Measurements from ENCODE around the gene ADAMTS2. TPM values are rescaled to one million over a fixed set of nuclear protein-coding genes. Genes with fewer than 3 reads are reported as not detected.

Gene ADAMTS2
- total and polyA plus RNA-seq, 2 experiments from 2014 or later, result 1.6 to 8.1 TPM

- TF ChIP-seq CREB1 (CRISPR knock-in tag; IDR thresholded peaks at IDR 0.05; ENCODE audit: low read depth), result no peak
- no peak for TF ChIP-seq EZH2 (IDR thresholded peaks at IDR 0.05; ENCODE audit: low read depth, unreplicated experiment)
- TF ChIP-seq POLR2AphosphoS5 (IDR thresholded peaks at IDR 0.05; ENCODE audit: low read depth), result no peak
- no peak for TF ChIP-seq JUNB (IDR thresholded peaks at IDR 0.05; ENCODE audit: unreplicated experiment)
- TF ChIP-seq STAT1 (IDR thresholded peaks at IDR 0.05; ENCODE audit: unreplicated experiment), result no peak
- TF ChIP-seq EZH2phosphoT487 (IDR thresholded peaks at IDR 0.05; ENCODE audit: unreplicated experiment), result no peak
These were observed 184.7 kb downstream of the ADAMTS2 start (continued) for GRCh38 chr5:179160584-179160983.

GRCh38 chr5:179158556-179158955 lies 186.7 kb downstream of the ADAMTS2 start:
- Mint-ChIP-seq H3K27ac (no peak overlapping the region), H3K4me1 (no peaks in the 10 kb centered on the region; the same call in 2 of the 3 replicates), H3K27me3 (ENCODE audit: insufficient read depth, low read depth, poor library complexity) (peaks cover 11% of the 10 kb centered on the region), H3K36me3 (ENCODE audit: low read depth) (peaks cover 6% of the 10 kb centered on the region), H3K9me3 (peaks cover 35% of the 10 kb centered on the region), H3K4me3 (no peak overlapping the region)
- no peaks in the 10 kb centered on the region for H3K4me1 ChIP-seq (ENCODE audit: insufficient read depth)
- H3K36me3 ChIP-seq (ENCODE audit: insufficient read depth), result no peaks in the 10 kb centered on the region
- no peaks in the 10 kb centered on the region for H3F3A ChIP-seq (replicated peaks; ENCODE audit: low read depth)
- ATAC-seq, result no peak
- H3K27me3 ChIP-seq (ENCODE audit: insufficient read depth), result no peaks in the 10 kb centered on the region
- H4K20me1 ChIP-seq (replicated peaks; ENCODE audit: insufficient read depth), result no peaks in the 10 kb centered on the region
- no peaks in the 10 kb centered on the region for H3K79me2 ChIP-seq (replicated peaks; ENCODE audit: insufficient read depth)
- H3K4me2 ChIP-seq, result no peak overlapping the region
- H3K4me3 ChIP-seq, result no peak overlapping the region
- no peak overlapping the region for H3K27ac ChIP-seq (ENCODE audit: low read depth)
- no peaks in the 10 kb centered on the region for H3K9me2 ChIP-seq (ENCODE audit: insufficient read depth)
- no peak overlapping the region for H2AFZ ChIP-seq
- TF ChIP-seq, protein P1, sequence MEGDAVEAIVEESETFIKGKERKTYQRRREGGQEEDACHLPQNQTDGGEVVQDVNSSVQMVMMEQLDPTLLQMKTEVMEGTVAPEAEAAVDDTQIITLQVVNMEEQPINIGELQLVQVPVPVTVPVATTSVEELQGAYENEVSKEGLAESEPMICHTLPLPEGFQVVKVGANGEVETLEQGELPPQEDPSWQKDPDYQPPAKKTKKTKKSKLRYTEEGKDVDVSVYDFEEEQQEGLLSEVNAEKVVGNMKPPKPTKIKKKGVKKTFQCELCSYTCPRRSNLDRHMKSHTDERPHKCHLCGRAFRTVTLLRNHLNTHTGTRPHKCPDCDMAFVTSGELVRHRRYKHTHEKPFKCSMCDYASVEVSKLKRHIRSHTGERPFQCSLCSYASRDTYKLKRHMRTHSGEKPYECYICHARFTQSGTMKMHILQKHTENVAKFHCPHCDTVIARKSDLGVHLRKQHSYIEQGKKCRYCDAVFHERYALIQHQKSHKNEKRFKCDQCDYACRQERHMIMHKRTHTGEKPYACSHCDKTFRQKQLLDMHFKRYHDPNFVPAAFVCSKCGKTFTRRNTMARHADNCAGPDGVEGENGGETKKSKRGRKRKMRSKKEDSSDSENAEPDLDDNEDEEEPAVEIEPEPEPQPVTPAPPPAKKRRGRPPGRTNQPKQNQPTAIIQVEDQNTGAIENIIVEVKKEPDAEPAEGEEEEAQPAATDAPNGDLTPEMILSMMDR (conservative IDR thresholded peaks at IDR 0.05; ENCODE audit: low read depth in 2 of 2), result no peak
- TF ChIP-seq ZNF114 (CRISPR knock-in tag; IDR thresholded peaks at IDR 0.05), result no peak
- no peak for TF ChIP-seq REST (IDR thresholded peaks at IDR 0.05; ENCODE audit: unreplicated experiment)
- TF ChIP-seq JUNB (IDR thresholded peaks at IDR 0.05; ENCODE audit: unreplicated experiment), result no peak
- TF ChIP-seq EZH2 (IDR thresholded peaks at IDR 0.05; ENCODE audit: low read depth, unreplicated experiment), result no peak
- TF ChIP-seq EZH2phosphoT487 (IDR thresholded peaks at IDR 0.05; ENCODE audit: unreplicated experiment), result no peak
- TF ChIP-seq, protein P2, sequence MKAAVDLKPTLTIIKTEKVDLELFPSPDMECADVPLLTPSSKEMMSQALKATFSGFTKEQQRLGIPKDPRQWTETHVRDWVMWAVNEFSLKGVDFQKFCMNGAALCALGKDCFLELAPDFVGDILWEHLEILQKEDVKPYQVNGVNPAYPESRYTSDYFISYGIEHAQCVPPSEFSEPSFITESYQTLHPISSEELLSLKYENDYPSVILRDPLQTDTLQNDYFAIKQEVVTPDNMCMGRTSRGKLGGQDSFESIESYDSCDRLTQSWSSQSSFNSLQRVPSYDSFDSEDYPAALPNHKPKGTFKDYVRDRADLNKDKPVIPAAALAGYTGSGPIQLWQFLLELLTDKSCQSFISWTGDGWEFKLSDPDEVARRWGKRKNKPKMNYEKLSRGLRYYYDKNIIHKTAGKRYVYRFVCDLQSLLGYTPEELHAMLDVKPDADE (IDR thresholded peaks at IDR 0.05), result no peak
- TF ChIP-seq NANOG (IDR thresholded peaks at IDR 0.05; ENCODE audit: borderline replicate concordance), result no peak
- TF ChIP-seq POLR2AphosphoS5 (IDR thresholded peaks at IDR 0.05; ENCODE audit: low read depth), result no peak
- no peak for TF ChIP-seq STAT1 (IDR thresholded peaks at IDR 0.05; ENCODE audit: unreplicated experiment)
- TF ChIP-seq ZNF331 (CRISPR knock-in tag; IDR thresholded peaks at IDR 0.05; ENCODE audit: low read depth), result no peak
- TF ChIP-seq CREB1 (CRISPR knock-in tag; IDR thresholded peaks at IDR 0.05; ENCODE audit: low read depth), result no peak
- no peak for TF ChIP-seq ZNF462 (CRISPR knock-in tag; IDR thresholded peaks at IDR 0.05)
- no peak for DNase-seq (ENCODE audit: low spot score)

All from GM23338 (cell line).